ENCODE measurements around the gene ASPSCR1. TPM values are rescaled to one million over a fixed set of nuclear protein-coding genes. Genes with fewer than 3 reads are reported as not detected.

ASPSCR1 gene
- total and polyA plus RNA-seq, 9 of the 15 experiments (the other 6 are each of a cell fraction or from before 2014, with no cell fraction given), result 0.90 to 36.9 (median 11.6) TPM

- no peak for TF ChIP-seq ZNF318 (IDR thresholded peaks at IDR 0.05; ENCODE audit: borderline replicate concordance in 1 of 2, low read depth in 1 of 2)
- TF ChIP-seq ZNF76 (CRISPR knock-in tag; IDR thresholded peaks at IDR 0.05; ENCODE audit: borderline replicate concordance), result no peak
- TF ChIP-seq RUNX1 (IDR thresholded peaks at IDR 0.05; ENCODE audit: low read depth), result no peak
- TF ChIP-seq MIER1 (IDR thresholded peaks at IDR 0.05; ENCODE audit: low read depth), result no peak
- TF ChIP-seq ARID2 (IDR thresholded peaks at IDR 0.05), result no peak
- no peak for TF ChIP-seq MBD1 (CRISPR knock-in tag; IDR thresholded peaks at IDR 0.05)
- no peak for TF ChIP-seq SMARCA5 (IDR thresholded peaks at IDR 0.05)
- TF ChIP-seq ELF1 (tag; IDR thresholded peaks at IDR 0.05), result no peak
- no peak for TF ChIP-seq E2F3 (CRISPR knock-in tag; IDR thresholded peaks at IDR 0.05)
- TF ChIP-seq ESRRA (IDR thresholded peaks at IDR 0.05; ENCODE audit: borderline replicate concordance, low read depth), result no peak; the same call in 1 of the 2 replicates
- no peak for TF ChIP-seq KAT2B (IDR thresholded peaks at IDR 0.05; ENCODE audit: low read depth, low read length)
- no peak for TF ChIP-seq ZNF212 (CRISPR knock-in tag; IDR thresholded peaks at IDR 0.05)
- TF ChIP-seq ZBTB11 (CRISPR knock-in tag; IDR thresholded peaks at IDR 0.05), result no peak
Measured at GRCh38 chr17:81927653-81928543, 49.5 kb upstream of the ASPSCR1 start, which contains the start of gene MAFG (continued).

Data from K562 (cell line).